Measurements from ENCODE around the gene TTK.
"Not testable (repeated sequence)": the region's sequence is repeated elsewhere in the genome, so short reads cannot be mapped to it uniquely, and the experiment has no call there.

The TTK gene

DNA sequence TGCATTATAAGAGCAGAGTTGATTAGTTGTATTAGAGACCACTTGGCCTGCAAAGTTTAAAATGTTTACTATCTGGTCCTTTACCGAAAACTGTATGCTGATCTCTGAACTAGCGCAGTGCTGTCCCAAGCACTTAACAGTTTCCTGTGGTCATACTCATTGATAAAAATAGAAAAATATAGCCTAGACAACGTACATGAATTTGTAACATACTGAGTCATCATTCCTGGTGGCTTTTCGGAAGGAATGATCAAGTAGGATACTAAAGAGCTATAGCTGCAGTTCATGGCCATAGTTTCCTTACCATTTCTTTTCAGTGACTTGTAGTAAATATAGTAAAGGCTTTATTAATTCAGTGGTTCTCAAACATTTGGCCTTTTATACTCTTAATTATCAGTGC lies 18.4 kb downstream of the TTK start:
- no peak for DNase-seq

DNA sequence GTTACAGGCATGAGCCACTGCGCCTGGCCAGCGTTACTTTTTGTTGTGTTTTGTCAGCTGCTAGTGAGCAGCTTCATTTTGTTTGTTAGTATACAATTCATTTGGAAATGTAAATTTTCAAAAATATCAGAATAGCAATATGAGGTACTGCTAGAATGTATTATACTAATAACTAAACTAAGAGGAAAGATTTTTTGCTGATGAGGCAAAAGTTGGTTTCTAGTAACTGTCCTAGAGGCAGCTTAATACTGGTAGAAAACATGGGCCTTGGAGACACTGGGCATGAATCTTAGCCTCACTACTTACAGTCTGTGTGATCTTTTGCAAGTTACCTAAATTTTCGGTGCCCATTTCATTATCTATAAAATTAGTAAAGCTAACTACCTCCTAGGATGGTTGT lies 24.1 kb downstream of the TTK start:
- DNase-seq, result no peak

DNA sequence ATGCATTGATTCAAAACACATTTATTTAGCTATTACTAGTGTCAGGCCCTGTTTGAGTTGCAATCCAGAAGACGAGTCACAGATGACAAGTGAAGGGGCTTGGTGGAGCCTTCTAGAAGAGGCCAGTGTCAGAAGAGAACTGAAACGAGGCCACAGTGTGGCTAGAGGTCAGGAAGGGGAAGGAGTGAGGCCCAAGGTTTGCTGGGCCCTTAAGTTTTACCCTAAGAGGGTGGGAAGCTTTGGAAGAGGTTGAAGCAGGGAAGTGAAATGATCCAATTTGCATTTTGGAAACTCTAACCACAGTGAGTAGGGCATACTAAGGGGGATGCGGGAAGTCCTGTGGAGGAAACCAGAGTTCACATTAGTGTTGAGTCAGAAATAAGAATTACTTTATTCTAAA lies 25.0 kb downstream of the TTK start:
- peak; percentile 69 to 76 for DNase-seq

DNA sequence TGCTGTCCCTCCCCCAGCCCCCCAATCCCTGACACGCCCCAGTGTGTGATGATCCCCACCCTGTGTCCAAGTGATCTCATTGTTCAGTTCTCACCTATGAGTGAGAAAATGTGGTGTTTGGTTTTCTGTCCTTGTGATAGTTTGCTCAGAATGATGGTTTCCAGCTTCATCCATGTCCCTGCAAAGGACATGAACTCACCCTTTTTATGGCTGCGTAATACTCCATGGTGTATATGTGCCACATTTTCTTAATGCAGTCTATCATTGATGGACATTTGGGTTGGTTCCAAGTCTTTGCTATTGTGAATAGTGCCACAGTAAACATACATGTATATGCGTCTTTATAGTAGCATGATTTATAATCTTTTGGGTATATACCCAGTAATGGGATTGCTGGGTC lies 43.8 kb downstream of the TTK start:
- not testable (repeated sequence) for DNase-seq

DNA sequence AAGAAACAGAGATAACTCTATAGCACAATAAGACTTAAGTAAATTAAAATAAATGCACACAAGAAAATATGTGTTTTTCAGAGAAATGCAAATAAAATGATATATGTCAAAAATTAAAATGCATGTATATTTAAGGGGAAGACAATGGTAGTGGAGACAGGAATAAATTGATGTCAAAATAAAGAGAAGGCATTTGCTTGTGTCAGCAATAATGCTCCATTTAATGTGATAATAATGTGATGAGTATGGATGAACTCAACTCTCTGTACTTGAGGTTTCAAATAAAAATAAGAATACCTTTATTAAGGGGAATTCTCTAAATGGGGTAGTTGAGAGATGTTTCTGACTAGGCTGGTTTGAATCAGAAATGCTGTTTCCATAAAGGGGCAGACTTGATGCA lies 56.3 kb downstream of the TTK start:
- DNase-seq, result no peak

DNA sequence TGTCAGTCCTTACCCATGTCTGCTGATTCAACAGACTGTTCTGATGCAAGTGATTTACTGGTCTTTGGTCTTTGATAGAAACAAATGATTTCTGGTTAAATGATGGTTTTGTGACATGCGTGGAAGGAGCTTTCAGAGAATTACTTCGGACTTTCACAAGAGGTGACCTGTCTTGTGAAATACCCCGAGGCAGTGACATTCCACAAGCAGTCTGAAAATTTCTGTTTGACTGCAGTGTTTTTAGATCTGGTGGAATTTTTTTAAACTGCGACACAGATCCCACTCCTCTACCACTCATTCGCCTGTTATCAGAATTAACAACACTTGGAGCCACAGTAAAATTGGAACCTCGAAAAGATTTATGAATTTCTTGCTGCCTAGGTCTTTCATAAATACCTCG lies 63.7 kb downstream of the TTK start:
- not testable (repeated sequence) for DNase-seq

DNA sequence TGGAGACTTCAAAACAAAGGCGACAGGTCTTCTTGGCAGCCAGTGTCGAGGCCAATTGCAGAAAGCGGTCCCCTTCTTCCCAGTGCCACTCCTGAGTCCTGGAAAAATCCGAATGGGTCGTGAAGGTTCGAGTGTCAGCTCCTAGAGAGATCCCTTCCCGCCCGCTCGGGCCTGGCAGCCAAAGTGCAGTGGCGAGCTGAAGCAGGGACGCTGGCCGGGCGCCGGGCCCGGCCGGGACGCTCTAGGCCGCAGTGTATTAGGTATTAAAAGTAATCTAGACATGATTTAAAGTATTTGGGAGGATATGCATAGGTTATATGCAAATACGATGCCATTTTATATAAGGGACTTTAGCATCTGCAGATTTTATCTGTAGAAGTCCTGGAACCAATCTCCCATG lies 66.0 kb downstream of the TTK start:
- not testable (repeated sequence) for DNase-seq

DNA sequence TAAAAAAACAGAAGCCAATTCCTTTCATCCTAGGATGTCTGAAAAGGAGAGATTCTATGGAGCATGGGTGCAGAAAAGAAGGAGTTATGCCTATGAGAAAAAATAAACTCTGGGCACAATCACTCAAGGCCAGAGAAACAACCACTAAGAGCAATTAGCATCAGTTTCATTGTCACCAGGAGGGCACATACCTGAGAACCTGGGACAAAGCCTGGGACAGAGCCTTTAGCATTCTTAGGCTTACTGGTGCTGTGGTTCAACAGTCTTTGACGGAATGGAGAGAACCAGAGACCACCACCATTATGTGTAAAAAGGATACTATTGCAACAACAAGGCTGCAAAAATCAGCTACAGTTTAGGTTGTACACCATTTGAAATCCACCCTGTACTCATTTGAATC lies 72.6 kb downstream of the TTK start:
- DNase-seq, result no peak

DNA sequence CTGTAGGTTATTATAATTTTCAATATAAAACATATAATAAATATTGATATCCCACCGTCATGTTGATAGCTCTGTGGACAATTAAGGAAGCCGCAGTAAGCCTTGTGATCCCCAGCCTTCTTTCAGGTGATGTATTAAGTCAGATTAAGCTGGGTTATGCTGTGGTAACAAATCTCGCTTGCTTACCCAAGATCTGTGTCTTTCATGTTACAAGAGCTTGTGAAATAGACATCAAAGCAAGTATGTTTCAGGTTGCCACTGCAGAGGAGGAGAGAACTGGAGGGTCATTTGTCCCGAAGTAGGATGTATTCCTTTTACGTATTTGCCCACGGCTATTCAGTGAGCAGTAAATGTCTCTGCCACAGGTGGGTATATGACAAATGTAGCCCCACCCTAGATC lies 84.2 kb downstream of the TTK start:
- no peak for DNase-seq

DNA sequence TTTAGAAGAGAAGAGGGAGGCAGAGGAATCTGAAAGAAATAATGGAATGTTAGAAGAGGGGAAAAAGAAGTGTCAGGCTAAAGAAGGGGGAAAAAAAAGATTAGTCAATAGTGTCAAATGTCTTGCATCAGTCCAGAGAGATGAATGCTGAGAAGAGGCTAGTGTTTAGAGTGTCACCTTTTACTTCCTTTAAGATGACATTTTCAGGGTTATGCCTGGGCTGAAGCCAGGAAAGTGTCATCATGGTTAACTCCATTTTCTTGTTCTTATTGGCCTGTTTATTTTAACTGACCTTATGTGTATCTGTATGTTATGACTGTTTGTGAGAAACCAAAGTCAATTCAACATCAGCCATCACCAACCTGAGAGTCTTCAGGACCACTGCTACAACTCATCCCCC lies 87.1 kb downstream of the TTK start:
- no peak for DNase-seq

All from inflammatory macrophage treated with lipopolysaccharide for 1 hour (primary cell).